Hematopoietic multipotent progenitor cell treated with erythropoietin and hydrocortisone succinate and interleukin-3 and kit ligand, for 6 days (in vitro differentiated cells): ENCODE measurements around the gene DNAH1.
A peak's percentile ranks its signal among the peaks of the same experiment; 100 is the strongest.

Experiments used
- DNase-seq: peaks from one replicate; pipeline ENCODE4 v3.0.0-alpha.2; 2015

Gene DNAH1

GRCh38 chr3:52406791-52407510 is 90.8 kb downstream of the DNAH1 start:
- DNase-seq: no peak

- DNase-seq: no peak
These were observed 91.7 kb downstream of the DNAH1 start for GRCh38 chr3:52407779-52408178.

DNA sequence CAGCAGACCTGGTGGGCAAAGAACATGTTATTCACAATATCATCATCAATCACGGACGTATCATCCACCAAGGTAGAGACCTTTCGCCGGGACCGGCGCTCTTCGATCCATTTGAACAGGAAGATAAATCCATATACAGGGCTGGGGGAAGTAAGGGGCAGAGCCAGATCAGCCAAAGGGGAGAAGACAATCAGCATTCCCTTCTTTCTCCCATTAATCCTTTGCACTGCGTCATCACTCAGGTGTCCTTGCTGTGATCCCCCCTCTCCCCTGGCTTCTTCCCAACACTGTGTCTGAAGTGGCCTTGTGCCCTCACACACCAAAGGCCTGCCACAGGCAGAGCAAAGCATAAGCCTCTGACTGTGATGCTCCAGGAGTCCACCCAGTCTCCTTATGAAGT is 92.3 kb downstream of the DNAH1 start:
- DNase-seq: no peak

- DNase-seq: no peak
These were observed 99.7 kb downstream of the DNAH1 start for GRCh38 chr3:52415800-52416199.

- DNase-seq: no peak
These were observed 104.3 kb downstream of the DNAH1 start for GRCh38 chr3:52420388-52420787.

DNA sequence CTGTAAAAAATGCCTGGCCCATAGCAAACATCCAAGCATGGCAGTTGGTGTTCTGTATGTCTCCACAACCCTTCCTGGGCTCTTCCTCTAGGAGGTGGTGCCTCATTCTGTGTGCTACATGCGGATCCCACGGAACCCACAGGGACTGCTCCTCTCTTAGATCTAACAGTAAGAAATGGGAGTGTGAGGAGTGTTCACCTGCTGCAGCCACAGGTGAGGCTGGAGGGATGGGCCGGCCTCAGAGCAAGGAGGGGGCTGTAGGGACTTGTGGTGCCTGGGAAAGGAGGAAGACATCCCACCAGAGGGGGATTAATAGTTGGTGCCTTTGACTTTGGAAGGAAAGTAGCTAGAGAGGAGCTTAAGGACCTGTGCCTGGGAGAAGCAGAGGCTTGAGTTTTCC is 106.5 kb downstream of the DNAH1 start:
- no peak for DNase-seq

DNA sequence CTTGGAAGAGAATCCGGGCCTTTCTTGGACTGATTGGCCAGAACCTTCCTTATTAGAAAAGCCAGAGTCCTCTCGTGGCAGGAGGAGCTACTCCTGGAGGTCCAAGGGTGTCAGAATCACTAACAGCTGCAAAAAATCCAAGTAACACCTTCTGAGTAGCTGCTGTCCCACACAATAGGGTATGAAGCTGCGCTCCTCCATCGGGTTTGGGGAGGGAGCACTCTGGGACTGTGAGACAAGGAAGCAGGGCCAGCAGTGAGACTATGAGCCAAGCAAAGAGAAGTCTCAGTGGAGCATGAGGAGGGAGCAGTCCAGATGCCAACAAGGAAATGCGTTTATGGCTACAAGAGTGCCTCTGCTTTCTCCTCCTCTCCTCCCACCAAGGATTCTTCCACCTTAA is 107.1 kb downstream of the DNAH1 start:
- DNase-seq: no peak

DNA sequence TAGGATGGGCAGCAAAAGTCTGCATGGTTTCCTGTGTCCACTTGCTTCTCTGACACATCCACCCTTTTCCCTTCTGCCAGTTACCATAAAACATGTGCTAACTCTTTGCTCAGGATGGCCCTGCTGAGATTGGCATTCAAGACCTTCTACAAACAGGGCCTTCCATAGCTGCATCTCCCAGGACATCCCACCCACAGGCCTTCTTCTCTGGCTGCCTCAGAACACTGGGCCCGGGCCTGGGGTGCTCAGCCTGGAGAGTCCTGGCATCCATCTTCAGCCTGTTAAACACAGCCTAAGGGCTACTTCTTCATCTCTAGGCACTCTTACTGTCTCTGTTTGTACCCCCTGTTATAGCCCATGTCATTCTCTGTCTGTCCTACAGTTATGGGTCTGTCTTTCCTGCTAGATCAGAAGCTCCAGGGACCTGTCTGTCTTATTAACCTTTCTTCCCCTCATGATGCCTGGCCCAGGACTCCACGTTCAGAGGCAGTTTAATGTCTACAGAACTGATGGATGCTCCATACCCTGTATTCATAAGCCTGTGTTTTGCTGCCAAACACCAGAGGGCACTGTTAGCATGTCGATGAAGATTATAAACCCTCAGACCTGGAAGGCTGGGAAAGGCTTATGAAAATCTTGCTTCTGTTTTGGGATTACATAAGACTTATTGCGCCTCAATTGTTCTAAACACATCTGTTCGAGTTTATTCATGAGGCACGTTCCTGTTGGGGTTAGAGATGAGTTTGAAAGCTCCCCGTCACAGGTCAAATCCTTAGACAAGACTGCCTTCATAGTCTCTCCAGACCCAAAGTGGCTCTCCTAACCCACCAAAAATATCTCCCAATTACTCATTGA is 112.3 kb downstream of the DNAH1 start:
- peak; percentile 80 for DNase-seq

DNA sequence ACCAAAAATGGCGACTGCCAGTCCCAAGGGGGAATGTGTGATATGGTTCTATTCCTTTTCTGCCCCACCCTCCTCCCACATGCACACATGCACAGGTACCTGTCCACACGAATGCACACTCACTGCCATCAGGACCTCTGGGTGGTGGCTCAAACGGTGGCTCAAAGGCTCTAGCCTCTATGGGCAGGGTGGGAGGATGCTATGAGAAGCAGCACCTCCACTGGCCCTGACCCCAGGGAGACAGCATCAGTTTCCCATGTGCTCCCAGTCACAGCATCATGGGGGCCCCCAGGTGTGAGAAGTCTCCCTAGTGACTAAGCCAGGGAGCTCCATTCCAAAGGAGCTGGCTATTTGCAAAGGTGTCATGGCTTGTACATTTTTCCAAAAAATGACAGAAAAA is 112.9 kb downstream of the DNAH1 start:
- no peak for DNase-seq

GRCh38 chr3:52429779-52430415 is 113.8 kb downstream of the DNAH1 start:
- no peak for DNase-seq

GRCh38 chr3:52430416-52430810 is 114.3 kb downstream of the DNAH1 start:
- no peak for DNase-seq

GRCh38 chr3:52431459-52432223 is 115.5 kb downstream of the DNAH1 start:
- no peak for DNase-seq

DNA sequence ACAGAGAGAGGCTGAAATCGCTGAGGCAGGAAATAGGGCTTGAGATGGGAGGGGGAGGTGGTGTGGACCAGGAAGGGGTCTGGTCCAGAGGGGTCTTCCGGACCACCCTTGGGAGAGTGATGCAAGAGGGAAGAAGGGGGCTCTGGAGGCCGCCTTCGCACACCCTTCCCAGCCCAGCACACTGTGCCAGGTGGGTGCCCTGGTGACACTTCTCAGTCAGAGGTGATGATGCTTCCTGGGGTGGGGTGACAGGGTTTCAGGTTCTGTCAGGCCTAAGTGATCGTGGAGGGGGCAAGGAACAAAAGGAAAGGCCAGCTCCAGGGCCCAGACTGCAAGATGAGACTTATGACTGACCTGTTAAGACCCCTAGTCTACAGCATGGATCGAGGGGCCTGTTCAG is 116.1 kb downstream of the DNAH1 start:
- no peak for DNase-seq

DNA sequence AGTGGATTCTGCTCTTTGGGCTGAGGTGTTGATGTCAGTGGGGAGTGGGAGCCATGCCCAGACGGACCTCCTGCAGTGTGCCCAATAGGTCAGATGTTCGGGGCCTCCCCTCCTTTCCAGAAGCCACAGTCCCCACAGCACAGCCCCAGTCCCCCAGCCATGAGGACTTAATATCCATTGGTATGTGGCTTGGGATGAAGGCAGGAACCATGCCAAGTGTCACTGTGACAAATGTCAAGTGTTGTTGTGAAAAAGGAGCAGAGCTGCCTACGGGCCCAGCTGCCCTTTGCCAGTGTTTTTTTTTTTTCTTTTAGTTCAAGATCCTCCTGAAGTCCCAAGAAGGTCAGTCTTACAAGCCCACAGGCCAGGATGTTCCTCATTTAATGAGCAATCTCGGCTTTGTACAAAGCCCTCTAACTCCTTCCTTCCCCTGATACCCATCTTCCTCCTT is 116.6 kb downstream of the DNAH1 start:
- no peak for DNase-seq

GRCh38 chr3:52433328-52433995 is 117.3 kb downstream of the DNAH1 start:
- DNase-seq: no peak

- peak; percentile 69 for DNase-seq
These were observed 117.9 kb downstream of the DNAH1 start for GRCh38 chr3:52433996-52434479.

- DNase-seq: no peak
These were observed 118.5 kb downstream of the DNAH1 start for GRCh38 chr3:52434491-52435115.

GRCh38 chr3:52435246-52436101 is 119.4 kb downstream of the DNAH1 start:
- DNase-seq: no peak

GRCh38 chr3:52436500-52437149 is 120.5 kb downstream of the DNAH1 start:
- DNase-seq: no peak
